ENCODE measurements around the gene SLC41A2. TPM values are rescaled to one million over a fixed set of nuclear protein-coding genes. Genes with fewer than 3 reads are reported as not detected.

The SLC41A2 gene, protein sequence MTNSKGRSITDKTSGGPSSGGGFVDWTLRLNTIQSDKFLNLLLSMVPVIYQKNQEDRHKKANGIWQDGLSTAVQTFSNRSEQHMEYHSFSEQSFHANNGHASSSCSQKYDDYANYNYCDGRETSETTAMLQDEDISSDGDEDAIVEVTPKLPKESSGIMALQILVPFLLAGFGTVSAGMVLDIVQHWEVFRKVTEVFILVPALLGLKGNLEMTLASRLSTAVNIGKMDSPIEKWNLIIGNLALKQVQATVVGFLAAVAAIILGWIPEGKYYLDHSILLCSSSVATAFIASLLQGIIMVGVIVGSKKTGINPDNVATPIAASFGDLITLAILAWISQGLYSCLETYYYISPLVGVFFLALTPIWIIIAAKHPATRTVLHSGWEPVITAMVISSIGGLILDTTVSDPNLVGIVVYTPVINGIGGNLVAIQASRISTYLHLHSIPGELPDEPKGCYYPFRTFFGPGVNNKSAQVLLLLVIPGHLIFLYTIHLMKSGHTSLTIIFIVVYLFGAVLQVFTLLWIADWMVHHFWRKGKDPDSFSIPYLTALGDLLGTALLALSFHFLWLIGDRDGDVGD
- polyA plus RNA-seq = 17.0 and 25.6 TPM in 2 replicates

DNA sequence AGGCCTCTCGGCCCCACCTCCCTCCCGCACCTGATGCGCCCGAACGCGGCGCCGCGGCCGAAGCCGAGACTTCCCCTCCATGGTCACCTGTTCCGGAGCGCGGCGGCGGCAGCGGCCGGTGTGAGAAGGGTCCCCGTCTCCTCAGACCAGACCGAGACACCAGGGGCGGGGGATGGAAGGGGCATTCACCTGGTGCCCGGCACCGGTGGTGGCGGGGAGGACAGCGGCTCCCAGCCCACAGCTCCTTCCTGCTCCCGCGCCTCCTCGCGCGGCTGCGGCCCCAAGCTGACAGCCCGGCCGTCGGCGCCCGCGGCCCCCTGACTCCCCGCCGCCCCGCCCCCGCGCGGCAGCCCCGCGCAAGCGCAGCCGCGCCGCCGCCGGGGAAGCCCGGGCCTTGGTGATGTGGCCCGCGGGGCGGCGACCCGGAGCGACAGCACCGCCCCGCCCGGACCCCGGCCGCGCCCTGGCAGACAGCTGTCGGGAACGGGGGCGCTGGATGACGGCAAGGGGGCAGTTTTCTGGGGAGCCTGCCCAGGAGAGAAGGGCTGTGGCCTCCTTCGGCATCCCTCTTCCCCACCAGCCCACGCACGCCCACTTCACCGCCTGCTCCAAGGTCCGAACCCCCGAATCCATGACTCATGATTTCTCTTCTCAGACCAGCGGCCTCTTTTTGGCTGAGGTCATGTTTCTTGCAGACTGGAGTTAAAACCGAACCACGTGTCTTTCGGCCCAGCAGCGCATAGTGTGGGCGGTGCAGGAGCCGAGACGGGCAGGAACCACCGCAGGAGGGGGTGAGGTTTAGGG, at the start of gene SLC41A2:
Gene SLC41A2, minus strand, starts transcription at position 290 of the 804 bp plus-strand sequence. CDS start 29,763 bp downstream, outside the sequence.

DNA sequence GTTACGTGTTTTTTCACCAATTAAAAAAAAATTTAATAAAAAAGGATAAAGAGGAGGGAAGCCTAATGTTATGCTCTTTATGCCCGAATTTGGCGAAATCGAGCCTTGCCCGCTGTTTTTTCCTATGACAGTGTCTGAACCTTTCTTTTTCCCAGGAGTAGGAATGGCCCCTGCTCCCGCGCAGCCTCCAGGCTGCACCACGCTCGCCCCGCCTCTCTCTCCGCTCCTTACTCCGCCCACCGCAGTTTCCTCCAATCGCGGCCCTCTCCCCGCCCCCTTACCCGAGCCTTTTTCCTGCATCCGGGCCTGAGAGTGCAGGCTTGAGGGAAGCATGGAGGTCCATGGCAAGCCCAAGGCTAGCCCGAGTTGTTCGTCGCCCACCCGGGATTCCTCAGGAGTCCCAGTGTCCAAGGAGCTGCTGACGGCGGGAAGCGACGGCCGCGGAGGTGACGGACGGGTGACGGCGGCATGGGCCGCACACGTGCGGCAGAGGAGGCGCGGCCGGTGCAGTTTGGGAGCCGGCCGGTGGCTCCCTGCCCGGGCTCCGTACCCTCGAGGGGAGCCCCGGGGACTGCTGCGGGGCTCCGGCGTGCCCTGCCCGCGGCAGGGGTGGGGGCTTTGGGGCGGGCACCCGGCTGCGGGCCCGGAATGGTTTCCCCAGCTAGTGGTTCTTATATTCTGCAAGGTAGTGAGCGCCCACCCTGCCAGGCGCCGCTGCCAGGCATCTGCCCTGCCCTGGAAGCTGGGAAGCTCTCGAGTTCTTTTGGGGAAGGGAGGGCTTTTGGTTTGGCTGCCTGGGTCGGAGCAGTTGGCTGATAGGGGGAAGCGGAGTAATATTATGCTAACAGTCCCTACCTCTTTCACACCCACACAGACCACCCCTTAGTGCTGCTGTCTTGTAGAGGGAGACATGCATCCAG, 28.2 kb upstream of the SLC41A2 start, which contains the start of gene NOPCHAP1:
Gene NOPCHAP1, plus strand, starts transcription at position 295 of the 920 bp plus-strand sequence. Its CDS starts 37 bp downstream, at position 332.

Other genes with a start within 250 kb of the SLC41A2 start
- gene NOPCHAP1, start 28.0 kb upstream of the SLC41A2 start, polyA plus RNA-seq = 34.4 and 42.0 TPM in 2 replicates
- 2.3 and 7.7 TPM in 2 replicates for gene ALDH1L2, start 126.2 kb upstream of the SLC41A2 start, polyA plus RNA-seq
- gene WASHC4, start 149.4 kb upstream of the SLC41A2 start, polyA plus RNA-seq = 28.6 and 36.4 TPM in 2 replicates